C4-2B (cell line): ENCODE data around the gene FBRSL1.

ENCODE experiments used
- CTCF ChIP-seq: fragments of 450-650 bp; conservative IDR thresholded peaks from 2 replicates; pipeline ENCODE4 v1.5.1; 2017; ENCODE audit warnings: mild to moderate bottlenecking
- ZFX ChIP-seq: fragments of 450-650 bp; IDR thresholded peaks from 2 replicates; pipeline ENCODE4 v1.6.1; 2017

GRCh38 chr12:132467511-132467910 is 22.4 kb upstream of the FBRSL1 start:
- TF ChIP-seq CTCF (no peak), ZFX (no peak)
